HG02623 (cell line): Measurements from ENCODE around the gene PLSCR3.

Source experiments
- ATAC-seq: cut with Tn5 transposase; IDR thresholded peaks from one replicate; pipeline ENCODE4 v1.9.1; 2021; ENCODE audit warnings: moderate library complexity; ENCODE audit not compliant: unreplicated experiment

The PLSCR3 gene

DNA sequence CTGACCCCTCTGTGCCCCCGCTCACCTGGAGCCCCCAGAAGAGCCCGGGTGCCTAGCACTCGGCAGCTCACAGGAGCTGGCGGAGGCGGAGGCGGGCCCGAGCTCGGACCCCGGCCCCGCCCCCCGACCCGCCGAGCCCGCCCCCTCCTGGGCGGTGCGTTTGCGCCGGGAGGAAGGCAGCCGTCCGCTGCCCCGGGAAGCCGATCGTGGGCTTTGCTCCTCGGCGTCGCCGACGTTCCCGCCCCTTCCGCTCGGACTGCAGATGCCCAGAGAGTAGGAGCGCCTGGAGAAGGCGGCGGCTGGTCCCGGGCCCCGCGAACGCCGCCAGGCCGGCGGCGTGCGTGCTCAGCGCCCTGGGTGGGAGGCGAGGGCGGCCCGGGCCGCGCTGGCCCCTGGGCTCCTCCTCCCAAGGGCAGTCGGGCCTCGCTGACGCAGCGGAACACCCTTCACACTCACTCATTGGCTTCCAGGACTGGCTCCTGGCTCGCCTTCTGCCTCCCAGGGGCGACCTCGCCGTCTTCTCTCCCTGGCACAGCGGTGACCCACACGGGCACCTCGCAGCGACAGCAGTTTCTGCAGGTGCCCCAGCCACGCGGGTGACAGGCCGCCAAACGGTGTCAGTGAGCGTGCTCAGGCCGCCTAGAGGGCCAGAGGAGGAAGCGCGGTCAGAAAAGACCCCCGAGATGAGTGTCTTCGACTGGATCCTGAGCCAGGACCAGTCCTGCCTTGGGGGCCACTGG, at the start of gene PLSCR3:
TSS of gene PLSCR3 (minus strand) at position 74 of the 740 bp plus-strand sequence. CDS start 415 bp downstream, outside the sequence.
- ATAC-seq = peak; percentile 58

DNA sequence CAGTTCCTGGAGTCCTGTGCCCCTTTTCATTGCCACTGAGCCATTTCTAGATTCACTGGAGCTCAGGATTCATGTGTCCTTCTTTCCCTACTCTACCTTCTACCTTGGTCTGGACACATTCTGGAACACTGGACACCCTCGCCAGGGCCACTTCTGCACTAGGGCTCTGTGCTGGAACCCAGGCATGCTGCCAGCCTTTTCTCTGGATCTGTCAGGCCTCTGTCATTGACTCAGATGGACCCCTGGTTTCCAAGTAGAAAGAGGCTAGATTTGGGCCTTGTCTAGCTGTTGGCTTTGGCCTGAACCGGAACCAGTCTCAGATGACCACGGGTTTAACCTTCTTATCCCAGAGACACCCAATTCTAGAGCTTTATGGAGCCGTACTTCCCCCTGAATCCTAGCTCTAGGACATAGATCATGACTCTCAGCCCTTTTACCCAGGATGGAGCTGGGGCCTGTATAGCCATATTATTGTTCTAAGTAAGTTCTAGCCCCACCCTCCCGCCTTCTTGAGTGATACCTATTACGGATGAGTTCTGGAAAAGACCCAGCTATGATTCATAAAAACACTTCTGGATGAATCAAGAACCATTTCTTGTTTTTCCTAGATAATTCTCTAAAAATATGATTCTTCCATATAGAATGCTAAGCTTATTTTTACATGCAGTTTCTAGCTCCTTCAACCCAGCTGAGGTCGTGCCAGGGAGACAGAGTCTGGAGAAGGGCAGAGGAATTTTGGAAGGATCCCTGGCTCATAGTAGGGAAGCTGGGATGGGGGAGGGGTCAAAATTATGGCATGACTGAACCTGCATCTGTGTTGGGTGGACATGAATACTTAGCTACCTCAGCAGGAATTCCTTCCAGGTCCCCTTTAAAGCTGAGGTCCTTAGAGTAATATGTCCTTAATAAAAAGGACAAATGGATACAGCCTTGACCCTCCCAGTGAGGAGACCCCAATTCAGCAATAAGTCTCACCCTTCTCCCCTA, 49.5 kb upstream of the PLSCR3 start:
- no peak for ATAC-seq

DNA sequence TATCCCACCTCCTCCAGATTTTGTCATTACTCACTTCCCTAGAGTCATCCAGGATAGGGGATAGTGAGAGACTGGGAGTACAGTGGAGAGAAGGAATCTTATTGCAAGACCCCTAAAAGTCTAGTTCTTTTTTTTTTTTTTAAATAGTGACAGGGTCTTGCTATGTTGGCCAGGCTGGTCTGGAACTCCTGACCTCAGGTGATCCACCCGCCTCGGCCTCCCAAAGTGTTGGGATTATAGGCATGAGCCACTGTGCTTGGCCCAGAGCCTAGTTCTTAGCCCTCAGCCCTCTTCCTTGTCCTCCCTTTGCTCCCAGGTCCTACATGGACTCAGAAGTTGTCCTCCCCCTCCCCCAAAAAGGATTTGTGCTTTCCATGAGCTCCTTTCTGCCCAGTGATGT, 47.8 kb upstream of the PLSCR3 start:
- ATAC-seq = no peak

DNA sequence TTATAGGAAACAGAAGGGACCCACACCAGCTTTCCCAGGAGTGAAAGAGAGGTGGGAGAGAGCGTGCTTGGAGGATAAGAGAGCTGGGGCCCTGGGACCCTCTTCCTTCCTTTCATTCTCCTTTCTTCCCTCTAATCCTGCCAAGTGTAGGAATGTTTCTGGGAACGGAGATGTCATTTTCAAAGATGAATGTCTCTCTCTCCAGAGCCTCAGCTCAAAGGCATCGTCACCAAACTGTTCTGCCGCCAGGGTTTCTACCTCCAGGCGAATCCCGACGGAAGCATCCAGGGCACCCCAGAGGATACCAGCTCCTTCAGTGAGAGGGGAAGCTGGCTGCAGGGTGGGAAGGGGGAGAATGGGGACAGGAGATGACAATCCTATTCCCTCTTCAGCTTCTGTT, 46.9 kb upstream of the PLSCR3 start:
- ATAC-seq = no peak

DNA sequence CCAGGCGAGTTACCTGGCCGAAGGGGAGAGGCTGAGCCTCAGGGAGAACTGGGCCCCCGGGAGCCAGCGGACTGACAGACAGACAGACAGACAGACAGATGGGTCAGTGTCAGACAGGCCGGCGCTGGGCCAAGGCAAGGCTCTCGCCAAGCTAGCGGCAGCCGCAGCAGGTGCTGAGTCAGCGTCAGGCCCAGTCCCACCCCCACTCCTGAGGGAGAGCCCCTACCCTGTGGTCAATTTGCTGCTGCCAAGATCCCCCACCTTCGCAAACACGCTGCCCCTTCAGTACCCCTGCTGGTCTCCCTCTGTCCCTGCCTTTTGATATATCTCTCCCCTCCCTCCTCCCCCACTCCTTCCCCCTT, 46.5 kb upstream of the PLSCR3 start:
- ATAC-seq = no peak

DNA sequence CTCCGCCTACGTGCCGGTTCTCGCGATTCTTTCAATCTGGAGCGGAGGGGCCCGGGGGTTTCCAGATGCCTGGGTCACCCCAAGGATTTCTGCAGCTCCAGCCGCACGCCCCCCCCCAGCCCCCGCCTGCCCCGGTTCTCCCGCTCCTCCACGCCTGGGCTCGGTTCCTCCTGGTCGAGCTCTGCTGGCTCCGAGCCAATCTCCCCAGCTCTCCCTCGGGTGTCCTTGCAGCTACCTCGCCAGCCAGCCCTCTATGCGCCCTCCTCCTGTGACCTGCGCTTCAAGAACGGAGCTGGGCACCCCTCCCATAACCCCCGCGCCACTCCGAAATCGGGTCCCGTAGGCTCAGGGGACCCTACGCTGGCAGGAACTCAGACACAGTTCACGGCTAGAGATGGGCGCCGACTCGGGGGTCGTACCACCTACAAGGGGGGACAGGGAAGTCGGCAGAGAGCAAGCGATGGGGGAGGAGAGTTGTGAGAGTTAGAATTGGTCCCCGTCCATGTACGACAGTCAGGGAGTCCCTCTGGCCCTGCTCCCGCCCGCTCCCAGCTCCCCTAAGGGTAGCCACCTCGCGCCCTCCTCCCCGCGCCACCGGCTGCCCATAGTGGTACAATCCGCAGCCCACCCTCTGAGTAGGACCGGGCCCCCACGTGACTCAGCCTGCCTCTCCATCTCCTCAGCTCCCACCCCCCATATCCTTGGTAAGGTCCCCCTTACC, 45.9 kb upstream of the PLSCR3 start:
- ATAC-seq = no peak

DNA sequence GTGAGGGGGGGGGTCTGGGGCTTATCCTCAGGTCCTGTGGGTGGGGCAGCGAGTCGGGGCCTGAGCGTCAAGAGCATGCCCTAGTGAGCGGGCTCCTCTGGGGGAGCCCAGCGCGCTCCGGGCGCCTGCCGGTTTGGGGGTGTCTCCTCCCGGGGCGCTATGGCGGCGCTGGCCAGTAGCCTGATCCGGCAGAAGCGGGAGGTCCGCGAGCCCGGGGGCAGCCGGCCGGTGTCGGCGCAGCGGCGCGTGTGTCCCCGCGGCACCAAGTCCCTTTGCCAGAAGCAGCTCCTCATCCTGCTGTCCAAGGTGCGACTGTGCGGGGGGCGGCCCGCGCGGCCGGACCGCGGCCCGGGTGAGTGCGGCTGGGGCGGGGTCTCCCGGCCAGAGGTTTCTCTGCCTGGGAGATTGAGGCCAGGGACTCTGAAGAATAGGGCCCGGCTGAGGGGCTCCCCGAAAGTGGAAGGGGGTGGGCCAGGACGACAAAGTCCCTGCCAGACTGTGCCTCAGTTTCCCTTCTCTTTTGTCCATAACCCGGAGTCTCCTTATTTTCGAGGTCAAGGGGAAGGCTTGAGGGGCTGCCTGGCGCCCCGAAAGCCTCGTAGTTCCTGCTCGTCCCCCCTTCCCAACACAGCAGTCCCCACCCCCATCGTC, 45.3 kb upstream of the PLSCR3 start, which contains the start of gene FGF11:
TSS of gene FGF11 (plus strand) at position 51 of the 651 bp plus-strand sequence. CDS start at position 160, 109 bp downstream.
- no peak for ATAC-seq

DNA sequence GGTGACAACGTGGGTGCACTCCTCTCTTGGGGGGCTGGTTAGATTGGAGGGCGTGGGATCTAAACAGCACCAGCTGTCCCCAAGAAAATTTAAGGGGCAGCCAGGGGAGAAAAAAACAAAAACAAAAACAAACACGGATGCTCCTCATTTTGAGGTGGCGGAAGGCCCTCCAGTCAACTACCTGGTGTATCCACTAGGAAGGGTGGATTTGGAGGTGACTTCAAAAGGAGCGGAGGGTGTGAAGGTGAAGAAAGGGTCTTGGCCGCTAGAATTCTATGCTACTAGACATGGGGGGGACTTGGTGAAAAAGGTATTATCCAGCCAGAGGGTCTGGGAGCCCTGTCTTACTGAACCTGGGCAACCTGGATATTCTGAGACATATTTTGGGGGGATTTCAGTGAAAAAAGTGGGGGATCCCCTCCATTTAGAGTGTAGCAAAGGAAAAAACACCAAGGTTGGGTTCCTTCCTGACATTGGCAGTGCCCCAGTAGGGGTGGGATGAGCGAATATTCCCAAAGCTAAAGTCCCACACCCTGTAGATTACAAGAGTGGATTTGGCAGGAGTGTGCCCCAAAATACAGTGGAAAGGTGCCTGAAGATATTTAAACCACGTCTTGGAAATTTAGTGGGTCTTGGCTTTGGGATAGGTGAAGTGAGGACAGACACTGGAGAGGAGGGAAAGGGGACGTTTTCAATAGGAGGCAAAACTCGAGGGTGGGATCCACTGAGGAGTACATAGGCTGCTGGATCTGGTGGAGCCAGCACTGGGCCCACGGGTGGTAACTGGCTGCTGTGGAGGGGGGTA, 44.5 kb upstream of the PLSCR3 start:
- no peak for ATAC-seq

DNA sequence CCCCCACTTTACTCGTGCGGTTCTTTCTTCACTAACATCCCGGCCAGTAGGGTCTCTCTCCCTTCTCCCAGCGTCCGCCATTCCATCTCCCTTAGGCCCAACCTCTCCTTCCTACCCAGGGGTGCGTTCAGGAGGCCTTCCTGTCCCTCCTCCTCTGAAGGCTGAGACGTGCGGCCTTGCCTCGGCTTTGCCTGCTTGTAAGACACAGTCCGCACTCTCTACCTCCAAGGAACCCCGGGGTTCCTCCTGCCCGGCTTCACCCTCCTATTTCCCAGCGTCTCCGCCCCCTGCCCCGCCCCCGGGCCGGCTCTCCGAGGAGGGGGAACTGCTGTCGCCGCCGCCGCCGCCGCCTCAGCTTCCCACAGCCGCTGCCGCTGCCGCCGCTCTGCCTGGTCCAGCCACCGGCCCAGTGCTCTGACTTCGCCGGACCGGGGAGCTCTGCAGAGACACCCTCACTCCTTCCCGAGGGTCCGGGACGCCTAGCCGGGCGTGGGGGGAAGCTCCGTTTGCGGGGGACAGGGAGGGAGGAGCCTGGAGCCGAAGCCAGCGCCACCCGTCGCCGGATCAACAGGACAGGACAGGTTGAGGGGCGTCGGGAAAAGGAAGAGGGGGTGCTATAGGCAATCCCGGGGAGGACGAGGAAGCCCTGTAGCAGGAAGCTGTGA, 43.8 kb upstream of the PLSCR3 start:
- ATAC-seq = no peak

DNA sequence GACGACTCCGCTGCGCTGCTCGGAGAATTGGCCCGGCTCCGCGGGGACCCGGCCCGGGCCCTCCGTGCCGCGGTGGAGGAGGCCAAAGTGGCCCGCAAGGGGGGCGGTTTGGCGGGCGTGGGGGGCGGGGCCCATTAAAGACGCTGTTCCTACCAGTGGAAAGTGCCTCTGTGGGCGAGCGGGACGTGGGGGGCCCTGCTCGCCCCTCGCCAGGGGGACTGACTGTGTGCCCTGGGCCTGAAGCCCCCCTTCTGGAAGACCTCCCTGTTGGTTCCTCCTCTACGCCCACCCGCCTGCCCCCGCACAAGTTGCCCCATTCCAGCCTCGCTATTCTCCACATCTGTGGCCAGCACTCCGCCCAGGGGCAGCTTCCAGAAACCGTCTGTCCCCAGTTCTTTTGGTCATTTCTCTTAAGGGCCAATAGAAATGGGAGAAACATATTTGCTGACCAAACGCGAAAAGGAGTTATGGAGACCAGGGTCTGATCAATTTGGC, 43.1 kb upstream of the PLSCR3 start:
- no peak for ATAC-seq

DNA sequence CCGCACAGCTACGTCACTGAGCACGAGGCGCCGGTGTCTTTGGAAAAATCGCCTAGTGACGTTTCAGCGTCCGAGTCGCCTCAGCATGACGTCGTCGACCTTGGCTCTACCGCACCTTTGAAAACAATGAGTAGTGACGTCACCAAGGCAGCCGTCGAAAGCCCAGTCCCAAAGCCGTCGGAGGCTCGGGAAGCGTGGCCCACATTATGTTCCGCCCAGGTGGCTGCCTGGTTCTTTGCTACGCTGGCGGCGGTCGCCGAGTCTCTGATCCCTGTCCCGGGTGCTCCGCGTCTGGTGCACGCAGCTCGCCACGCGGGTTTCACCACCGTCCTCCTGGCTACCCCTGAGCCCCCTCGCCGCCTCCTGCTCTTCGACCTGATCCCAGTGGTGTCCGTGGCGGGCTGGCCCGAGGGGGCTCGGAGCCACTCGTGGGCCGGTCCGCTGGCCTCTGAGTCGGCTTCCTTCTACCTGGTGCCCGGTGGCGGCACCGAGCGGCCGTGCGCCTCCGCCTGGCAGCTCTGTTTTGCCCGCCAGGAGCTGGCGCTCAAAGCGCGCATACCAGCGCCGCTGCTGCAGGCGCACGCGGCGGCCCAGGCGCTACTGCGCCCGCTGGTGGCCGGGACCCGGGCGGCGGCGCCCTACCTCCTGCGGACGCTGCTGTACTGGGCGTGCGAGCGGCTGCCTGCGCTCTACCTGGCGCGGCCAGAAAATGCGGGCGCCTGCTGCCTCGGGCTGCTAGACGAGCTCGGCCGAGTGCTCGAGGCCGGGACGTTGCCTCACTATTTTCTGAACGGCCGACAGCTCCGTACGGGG, 42.4 kb upstream of the PLSCR3 start:
- no peak for ATAC-seq

DNA sequence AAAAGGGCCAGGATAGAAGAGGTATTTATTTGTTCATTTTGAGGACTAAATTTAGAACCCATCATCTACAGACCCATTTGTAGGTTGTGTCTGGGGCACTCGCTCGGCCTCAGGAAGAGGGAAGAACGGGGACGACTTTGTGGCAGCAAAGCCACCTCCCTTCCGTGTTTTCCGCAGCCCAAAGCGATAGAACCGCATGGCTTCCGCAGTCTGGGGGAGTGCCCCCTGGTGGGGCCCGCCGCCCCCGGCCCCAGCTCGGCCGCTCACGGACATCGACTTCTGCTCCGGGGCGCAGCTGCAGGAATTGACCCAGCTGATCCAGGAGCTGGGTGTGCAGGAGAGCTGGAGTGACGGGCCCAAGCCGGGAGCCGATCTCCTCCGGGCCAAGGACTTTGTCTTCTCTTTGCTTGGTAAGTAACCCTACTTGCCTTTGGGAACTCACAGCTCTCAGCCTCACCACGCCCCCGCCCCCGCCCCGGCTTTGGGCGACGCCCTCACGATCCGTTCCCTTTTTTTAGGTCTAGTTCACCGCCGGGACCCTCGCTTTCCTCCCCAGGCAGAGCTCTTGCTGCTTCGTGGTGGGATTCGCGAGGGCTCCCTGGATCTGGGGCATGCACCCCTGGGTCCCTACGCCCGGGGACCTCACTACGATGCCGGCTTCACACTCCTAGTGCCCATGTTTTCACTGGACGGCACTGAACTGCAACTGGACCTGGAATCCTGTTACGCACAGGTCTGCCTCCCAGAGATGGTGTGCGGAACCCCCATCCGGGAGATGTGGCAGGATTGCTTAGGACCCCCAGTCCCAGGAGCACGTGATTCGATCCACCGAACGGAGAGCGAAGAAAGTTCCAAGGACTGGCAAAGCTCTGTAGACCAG, 41.6 kb upstream of the PLSCR3 start:
- peak; percentile 3 for ATAC-seq

DNA sequence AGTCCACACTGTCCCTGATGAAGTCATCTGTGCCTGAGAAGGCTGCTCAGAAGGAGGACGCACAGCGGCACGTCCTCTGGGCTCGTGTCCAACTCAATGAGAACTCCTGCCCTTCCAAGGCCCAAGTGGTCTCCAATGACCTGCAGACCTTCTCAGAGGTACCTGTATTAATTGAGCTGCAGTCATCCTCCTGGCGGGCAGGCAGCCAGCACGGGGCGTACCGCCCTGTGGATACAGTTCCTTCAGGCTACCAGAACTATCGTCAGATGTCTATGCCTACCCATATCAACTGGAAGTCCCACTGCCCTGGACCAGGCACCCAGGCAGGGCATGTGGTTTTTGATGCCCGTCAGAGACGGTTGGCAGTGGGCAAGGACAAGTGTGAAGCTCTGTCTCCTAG, 38.0 kb upstream of the PLSCR3 start:
- no peak for ATAC-seq

DNA sequence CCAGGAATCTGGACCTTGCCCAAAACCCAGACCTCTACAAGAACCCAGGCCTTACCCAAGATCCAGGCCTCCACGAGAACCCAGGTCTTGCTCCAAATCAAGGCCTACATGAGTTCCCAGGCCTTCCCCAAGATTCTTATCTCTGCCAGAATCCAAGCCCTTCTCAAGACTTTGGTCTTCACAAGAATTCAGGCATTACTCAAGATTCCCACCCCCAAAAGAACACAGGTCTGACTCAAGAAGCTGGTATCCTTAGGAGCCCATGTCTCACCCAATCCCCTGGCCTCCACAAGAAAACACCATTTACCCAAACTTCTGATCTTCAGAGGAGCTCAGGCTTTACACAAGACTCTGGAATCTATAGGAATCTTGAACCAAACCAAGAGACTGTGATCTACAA, 36.9 kb upstream of the PLSCR3 start:
- ATAC-seq = no peak

DNA sequence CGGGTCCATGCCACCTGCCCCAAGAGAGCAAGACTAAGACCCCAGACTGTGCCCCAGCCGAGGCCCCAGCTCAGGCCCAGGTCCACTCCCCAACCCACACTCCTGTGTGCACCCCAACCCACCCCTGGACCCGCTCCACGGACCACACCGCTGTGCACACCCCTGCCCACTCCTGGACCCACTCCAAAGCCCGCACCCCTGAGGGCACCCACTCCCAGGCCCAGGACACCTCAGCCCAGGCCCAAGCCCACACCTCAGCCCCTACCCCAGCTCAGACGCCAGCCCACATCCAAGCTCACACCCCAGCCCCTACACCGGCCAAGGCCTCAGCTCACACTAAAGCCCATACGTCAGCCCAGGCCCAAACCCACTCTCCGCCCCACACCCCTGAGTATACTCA, 35.4 kb upstream of the PLSCR3 start:
- ATAC-seq = no peak

DNA sequence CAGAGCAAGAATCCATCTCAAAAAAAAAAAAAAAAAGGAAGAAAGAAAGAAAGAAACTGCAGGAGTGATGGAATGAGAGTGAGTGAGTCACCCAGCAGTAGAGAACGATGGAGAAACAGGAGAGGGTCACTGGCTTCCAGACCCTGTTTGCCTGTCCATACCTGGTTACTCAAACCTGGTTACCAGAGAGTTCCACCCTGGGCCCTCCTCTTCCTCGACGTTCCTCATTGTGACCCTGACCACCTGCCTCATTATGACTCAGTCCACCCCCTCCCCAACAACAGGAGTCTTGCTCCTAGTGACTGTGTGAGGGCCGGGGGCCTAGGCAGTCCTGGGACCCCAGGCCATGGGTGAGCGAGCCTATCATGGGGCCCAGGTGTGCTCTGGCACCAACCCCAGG, 34.2 kb upstream of the PLSCR3 start, which contains the start of gene SPEM3:
TSS of gene SPEM3 (plus strand) at position 301 of the 400 bp plus-strand sequence. CDS start at position 347, 46 bp downstream.
- ATAC-seq = no peak

DNA sequence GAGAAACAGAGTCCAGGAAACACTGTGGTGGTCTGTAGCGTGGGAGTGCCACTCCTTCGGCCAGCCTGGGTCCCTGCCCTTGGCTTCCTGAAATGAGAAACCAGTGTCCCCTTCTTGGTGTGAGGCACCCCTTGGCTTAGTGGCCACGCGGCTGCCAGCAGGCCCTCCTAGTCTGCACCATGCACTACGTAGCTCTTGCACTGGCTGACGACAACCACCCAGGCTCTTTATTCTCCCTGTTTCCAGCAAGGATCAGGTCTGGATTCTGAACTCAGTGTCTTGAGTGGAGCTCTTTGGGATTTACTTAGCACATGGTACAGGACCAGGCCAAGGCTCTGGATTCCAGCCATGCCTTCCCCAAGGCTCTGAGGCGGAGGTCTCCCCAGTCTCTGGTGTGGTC, 33.2 kb upstream of the PLSCR3 start:
- ATAC-seq = no peak
